GM19452 (cell line): ENCODE data around the gene FAM20A.
"Not testable (repeated sequence)": the region's sequence is repeated elsewhere in the genome, so short reads cannot be mapped to it uniquely, and the experiment has no call there.

ENCODE experiments used
- ATAC-seq: cut with Tn5 transposase; IDR thresholded peaks from one replicate; pipeline ENCODE4 v1.9.1; 2021; ENCODE audit not compliant: unreplicated experiment

The FAM20A gene

GRCh38 chr17:68497885-68498319 is 103.3 kb downstream of the FAM20A start:
- peak; percentile 92 for ATAC-seq

DNA sequence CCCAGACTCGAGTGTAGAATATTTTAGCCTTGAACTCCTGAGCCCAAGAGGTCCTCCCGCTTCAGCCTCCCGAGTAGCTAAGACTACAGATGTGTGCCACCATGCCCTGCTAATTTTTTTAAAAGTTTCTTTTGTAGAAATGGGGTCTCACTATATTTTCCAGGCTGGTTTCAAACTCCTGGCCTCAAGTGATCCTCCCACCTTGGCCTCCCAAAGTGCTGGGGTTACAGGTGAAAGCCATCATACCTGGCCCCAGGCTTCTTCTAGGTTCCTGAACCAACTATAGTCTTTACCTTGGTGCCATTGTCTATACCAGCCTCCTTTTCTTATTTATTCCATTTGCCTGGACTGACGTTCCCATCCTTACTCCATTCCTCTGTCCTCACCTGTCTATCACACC is 106.1 kb downstream of the FAM20A start:
- no peak for ATAC-seq

- not testable (repeated sequence) for ATAC-seq
Measured at GRCh38 chr17:68492394-68493054, 108.6 kb downstream of the FAM20A start.

DNA sequence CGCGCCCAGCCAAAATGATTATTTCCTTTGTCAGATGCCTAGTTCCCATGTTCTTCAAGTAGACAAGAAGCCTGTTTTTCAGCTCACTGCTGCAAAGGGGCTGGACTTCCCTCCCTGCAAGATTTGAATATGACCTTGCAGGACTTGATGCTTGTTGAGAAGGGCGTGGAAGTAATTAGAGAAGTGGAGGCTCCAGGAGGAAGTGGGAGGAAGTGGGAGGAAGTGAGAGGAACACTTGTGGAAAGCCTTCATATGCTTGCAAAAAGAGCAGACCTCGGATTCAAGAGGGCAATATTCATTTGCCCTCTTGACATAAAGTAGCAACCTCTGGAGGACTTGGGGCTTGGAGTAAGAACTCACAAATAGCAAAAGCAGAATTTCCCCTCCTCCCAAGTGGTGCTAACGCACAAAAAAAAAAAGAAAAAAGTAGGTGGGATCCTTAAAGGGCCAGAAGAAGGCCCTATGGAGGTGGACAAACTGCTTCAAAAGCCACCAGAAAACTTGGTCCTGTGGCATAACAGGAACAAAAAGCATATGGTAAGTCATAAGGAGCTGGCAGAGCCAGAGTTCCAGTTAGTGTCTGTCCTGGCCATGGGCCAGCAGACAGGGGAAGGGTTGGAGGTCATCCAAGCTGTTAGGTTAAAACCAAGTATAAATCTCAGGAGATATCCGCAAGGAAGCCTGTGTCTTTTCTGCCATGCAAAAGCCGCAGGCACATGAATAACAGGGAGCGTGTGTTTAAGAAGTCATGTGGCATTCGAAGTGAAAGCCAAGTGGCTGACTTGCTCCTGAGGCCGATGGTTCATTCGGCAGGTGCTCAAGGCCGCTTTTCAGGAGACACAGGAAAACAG is 109.6 kb downstream of the FAM20A start:
- ATAC-seq = no peak

GRCh38 chr17:68489919-68490318 is 111.2 kb downstream of the FAM20A start:
- ATAC-seq = no peak
